IMR-90 (cell line): ENCODE data around the gene AMN.

Experiments
- BHLHE40 ChIP-seq: fragments of 150-350 bp; IDR thresholded peaks from 2 replicates; pipeline ENCODE4 v1.6.1; 2016; ENCODE audit warnings: mild to moderate bottlenecking, low read depth, low read length
- CEBPB ChIP-seq: IDR thresholded peaks from 2 replicates; pipeline ENCODE4 v1.6.1; 2012; ENCODE audit warnings: low read depth, low read length, improper control_type of control experiment
- CTCF ChIP-seq: conservative IDR thresholded peaks from 2 replicates; pipeline ENCODE4 v1.5.1; 2012; ENCODE audit warnings: mild to moderate bottlenecking, low read depth, low read length, improper control_type of control experiment
- MAZ ChIP-seq: IDR thresholded peaks from 2 replicates; pipeline ENCODE4 v1.6.1; 2012; ENCODE audit warnings: low read depth, mild to moderate bottlenecking, low read length, improper control_type of control experiment, moderate library complexity, borderline replicate concordance
- MXI1 ChIP-seq: IDR thresholded peaks from 2 replicates; pipeline ENCODE4 v1.6.1; 2012; ENCODE audit warnings: low read depth, mild to moderate bottlenecking, low read length, moderate library complexity, borderline replicate concordance
- POLR2A ChIP-seq: IDR thresholded peaks from 2 replicates; pipeline ENCODE4 v1.6.1; 2012; ENCODE audit warnings: mild to moderate bottlenecking, low read depth, low read length
- RAD21 ChIP-seq: IDR thresholded peaks from 2 replicates; pipeline ENCODE4 v1.6.1; 2012; ENCODE audit warnings: low read length, improper control_type of control experiment
- RCOR1 ChIP-seq: IDR thresholded peaks from 2 replicates; pipeline ENCODE4 v1.6.1; 2012; ENCODE audit warnings: mild to moderate bottlenecking, low read length, improper control_type of control experiment; ENCODE audit not compliant: insufficient replicate concordance
- RFX5 ChIP-seq: IDR thresholded peaks from 2 replicates; pipeline ENCODE4 v1.8.0; 2012; ENCODE audit warnings: low read depth, mild to moderate bottlenecking, low read length, moderate library complexity
- SMC3 ChIP-seq: fragments of 150-350 bp; IDR thresholded peaks from 2 replicates; pipeline ENCODE4 v1.6.1; 2016; ENCODE audit warnings: low read depth, mild to moderate bottlenecking, antibody characterized with exemption, low read length, moderate library complexity

GRCh38 chr14:102906616-102907302, 15.7 kb upstream of the AMN start:
- TF ChIP-seq MXI1: no peak
- TF ChIP-seq CTCF: no peak
- no peak for TF ChIP-seq POLR2A
- no peak for TF ChIP-seq RCOR1
- TF ChIP-seq CEBPB: no peak
- TF ChIP-seq RFX5: no peak
- no peak for TF ChIP-seq MAZ
- TF ChIP-seq RAD21: no peak
- TF ChIP-seq SMC3: no peak
- TF ChIP-seq BHLHE40: no peak
